ENCODE measurements around the gene UHRF1.

DNA sequence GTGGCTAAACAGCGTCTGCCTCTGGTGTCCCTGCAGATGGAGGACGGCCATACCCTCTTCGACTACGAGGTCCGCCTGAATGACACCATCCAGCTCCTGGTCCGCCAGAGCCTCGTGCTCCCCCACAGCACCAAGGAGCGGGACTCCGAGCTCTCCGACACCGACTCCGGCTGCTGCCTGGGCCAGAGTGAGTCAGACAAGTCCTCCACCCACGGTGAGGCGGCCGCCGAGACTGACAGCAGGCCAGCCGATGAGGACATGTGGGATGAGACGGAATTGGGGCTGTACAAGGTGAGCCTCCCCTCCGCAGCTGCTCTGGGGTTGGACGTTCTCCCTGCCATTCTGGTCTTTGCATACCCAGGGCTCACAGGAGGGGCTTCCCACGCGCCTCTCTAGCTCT, 19.9 kb downstream of the UHRF1 start:
- TF ChIP-seq, protein P1, sequence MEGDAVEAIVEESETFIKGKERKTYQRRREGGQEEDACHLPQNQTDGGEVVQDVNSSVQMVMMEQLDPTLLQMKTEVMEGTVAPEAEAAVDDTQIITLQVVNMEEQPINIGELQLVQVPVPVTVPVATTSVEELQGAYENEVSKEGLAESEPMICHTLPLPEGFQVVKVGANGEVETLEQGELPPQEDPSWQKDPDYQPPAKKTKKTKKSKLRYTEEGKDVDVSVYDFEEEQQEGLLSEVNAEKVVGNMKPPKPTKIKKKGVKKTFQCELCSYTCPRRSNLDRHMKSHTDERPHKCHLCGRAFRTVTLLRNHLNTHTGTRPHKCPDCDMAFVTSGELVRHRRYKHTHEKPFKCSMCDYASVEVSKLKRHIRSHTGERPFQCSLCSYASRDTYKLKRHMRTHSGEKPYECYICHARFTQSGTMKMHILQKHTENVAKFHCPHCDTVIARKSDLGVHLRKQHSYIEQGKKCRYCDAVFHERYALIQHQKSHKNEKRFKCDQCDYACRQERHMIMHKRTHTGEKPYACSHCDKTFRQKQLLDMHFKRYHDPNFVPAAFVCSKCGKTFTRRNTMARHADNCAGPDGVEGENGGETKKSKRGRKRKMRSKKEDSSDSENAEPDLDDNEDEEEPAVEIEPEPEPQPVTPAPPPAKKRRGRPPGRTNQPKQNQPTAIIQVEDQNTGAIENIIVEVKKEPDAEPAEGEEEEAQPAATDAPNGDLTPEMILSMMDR (IDR thresholded peaks at IDR 0.05), result no peak
- no peak for TF ChIP-seq EP300 (IDR thresholded peaks at IDR 0.05)
